MCF 10A (cell line): ENCODE data around the gene TACR1. TPM values are rescaled to one million over a fixed set of nuclear protein-coding genes. Genes with fewer than 3 reads are reported as not detected.
"Not testable (repeated sequence)": the region's sequence is repeated elsewhere in the genome, so short reads cannot be mapped to it uniquely, and the experiment has no call there.

Source experiments
- BruUV-seq: library from RNA; stranded (reverse); fragments of 400-500 nt; replicated peaks from 2 replicates; lab custom pipeline; 2021; lab: Mats Ljungman, UMichigan
- CTCF ChIA-PET: fragments of 300-600 bp; sonication (Branson Sonifier 250); formaldehyde crosslinking; extraction: SDS; loops from one replicate; lab custom pipeline; 2021; ENCODE audit warnings: antibody characterized with exemption, inconsistent platforms; lab: Yijun Ruan, JAX
- POLR2A ChIA-PET: fragments of 300-600, 350-650 bp; sonication (Branson Sonifier 250); formaldehyde crosslinking; extraction: SDS; loops from one replicate; lab custom pipeline; 2020; ENCODE audit warnings: antibody characterized with exemption, inconsistent platforms; lab: Yijun Ruan, JAX
- DNase-seq: peaks from one replicate; pipeline ENCODE4 v3.0.0-alpha.2; 2018; ENCODE audit not compliant: unreplicated experiment
- H3K27ac Mint-ChIP-seq: one replicate; pipeline ENCODE4 v1.8.0; 2022; ENCODE audit warnings: mild to moderate bottlenecking, low read depth, mixed read lengths; ENCODE audit not compliant: unreplicated experiment
- H3K27me3 Mint-ChIP-seq: one replicate; pipeline ENCODE4 v1.8.0; 2022; ENCODE audit warnings: mixed read lengths; ENCODE audit not compliant: insufficient read depth, unreplicated experiment
- H3K36me3 Mint-ChIP-seq: one replicate; pipeline ENCODE4 v1.8.0; 2022; ENCODE audit warnings: mild to moderate bottlenecking, moderate library complexity, mixed read lengths; ENCODE audit not compliant: insufficient read depth, unreplicated experiment
- H3K4me1 Mint-ChIP-seq: one replicate; pipeline ENCODE4 v1.8.0; 2022; ENCODE audit warnings: mixed read lengths; ENCODE audit not compliant: insufficient read depth, unreplicated experiment
- H3K4me3 Mint-ChIP-seq: one replicate; pipeline ENCODE4 v1.8.0; 2022; ENCODE audit warnings: mild to moderate bottlenecking, moderate library complexity, mixed read lengths; ENCODE audit not compliant: unreplicated experiment
- H3K9me3 Mint-ChIP-seq: one replicate; pipeline ENCODE4 v1.8.0; 2022; ENCODE audit warnings: mixed read lengths; ENCODE audit not compliant: unreplicated experiment
- intact Hi-C: fragments of 100-400 bp; cut with micrococcal nuclease; formaldehyde crosslinking; loops from 2 replicates; pipeline ENCODE4 v1.14.1; 2022
- total RNA-seq: library from RNA; stranded (reverse); gene quantifications from 2 replicates; pipeline ENCODE4 v1.2.3, GENCODE V29; 2022
- TF ChIP-seq, protein P1 (sequence below): fragments of 200-600 bp; IDR thresholded peaks from one replicate; pipeline ENCODE4 v1.8.0; 2022; ENCODE audit warnings: antibody characterized with exemption, mild to moderate bottlenecking; ENCODE audit not compliant: unreplicated experiment

The TACR1 gene
- total RNA-seq, 1 experiment from 2014 or later, result not detected

DNA sequence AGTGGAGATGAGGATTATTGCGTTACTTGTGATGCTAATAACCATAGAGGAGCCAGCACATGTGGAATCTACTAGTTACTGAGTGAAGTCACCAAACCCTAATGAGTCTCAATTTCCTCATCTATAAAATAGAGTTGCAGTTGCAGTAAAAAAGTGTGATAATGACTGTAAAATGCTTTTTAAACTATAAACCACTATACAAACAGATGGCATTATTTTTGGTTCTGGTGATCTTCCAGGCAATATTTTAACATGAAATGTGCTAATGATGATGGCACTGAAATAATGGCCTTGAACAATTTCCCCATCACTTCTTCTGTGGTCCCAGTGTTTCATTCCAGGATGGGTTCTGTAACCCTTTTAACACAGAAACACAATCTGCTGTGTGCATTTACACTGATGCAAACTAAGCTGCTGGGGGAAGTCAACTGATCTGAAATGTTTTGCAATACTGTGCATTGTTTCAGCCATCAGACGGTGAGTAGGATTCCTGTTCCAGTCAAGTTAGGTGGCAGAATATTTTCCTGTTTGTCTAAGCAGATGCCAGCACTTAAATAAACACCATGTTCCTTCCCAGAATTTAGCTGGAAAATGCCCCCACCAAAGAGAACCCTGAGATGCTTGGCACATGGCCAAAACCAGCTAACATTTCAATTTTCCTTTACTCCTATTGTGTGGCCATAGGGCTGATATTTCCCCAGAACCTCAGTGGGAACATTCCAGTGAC lies 52.6 kb downstream of the TACR1 start:
- peaks cover 9% of the 10 kb centered on the region for H3K4me1 Mint-ChIP-seq
- TF ChIP-seq, protein P1, sequence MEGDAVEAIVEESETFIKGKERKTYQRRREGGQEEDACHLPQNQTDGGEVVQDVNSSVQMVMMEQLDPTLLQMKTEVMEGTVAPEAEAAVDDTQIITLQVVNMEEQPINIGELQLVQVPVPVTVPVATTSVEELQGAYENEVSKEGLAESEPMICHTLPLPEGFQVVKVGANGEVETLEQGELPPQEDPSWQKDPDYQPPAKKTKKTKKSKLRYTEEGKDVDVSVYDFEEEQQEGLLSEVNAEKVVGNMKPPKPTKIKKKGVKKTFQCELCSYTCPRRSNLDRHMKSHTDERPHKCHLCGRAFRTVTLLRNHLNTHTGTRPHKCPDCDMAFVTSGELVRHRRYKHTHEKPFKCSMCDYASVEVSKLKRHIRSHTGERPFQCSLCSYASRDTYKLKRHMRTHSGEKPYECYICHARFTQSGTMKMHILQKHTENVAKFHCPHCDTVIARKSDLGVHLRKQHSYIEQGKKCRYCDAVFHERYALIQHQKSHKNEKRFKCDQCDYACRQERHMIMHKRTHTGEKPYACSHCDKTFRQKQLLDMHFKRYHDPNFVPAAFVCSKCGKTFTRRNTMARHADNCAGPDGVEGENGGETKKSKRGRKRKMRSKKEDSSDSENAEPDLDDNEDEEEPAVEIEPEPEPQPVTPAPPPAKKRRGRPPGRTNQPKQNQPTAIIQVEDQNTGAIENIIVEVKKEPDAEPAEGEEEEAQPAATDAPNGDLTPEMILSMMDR, result no peak
- H3K4me3 Mint-ChIP-seq, result no peak overlapping the region
- H3K27ac Mint-ChIP-seq, result no peak overlapping the region
- no peaks in the 10 kb centered on the region for H3K9me3 Mint-ChIP-seq
- POLR2A ChIA-PET, result no interaction called here
- peak; percentile 84 for DNase-seq
- CTCF ChIA-PET, result interaction anchor here (0.6 kb wide), 1 partner anchor 1634 kb away, joined by 3 read pairs; no protein-coding TSS in a partner anchor
- intact Hi-C loops, result no loop called here
- no TSS peak for BruUV-seq
- H3K27me3 Mint-ChIP-seq, result no peaks in the 10 kb centered on the region
- H3K36me3 Mint-ChIP-seq, result no peaks in the 10 kb centered on the region

DNA sequence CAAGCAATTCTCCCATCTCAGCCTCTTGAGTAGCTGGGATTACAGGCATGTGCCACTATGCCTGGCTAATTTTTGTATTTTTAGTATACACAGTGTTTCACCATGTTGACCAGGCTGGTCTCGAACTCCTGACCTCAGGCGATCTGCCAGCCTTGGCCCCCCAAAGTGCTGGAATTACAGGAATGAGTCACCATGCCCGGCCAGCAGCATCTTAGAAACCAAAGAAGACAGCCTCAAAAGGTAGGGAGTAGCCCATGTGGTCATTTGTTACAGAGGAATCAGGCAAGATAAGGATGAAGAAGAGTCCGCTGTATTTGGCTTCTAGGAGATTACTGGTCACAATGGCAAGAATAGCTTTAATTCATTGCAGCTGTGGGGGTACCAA lies 53.1 kb downstream of the TACR1 start:
- intact Hi-C loops, H3K4me3 Mint-ChIP-seq, H3K9me3 Mint-ChIP-seq, H3K27me3 Mint-ChIP-seq, BruUV-seq, CTCF ChIA-PET, H3K4me1 Mint-ChIP-seq, H3K36me3 Mint-ChIP-seq, H3K27ac Mint-ChIP-seq, POLR2A ChIA-PET: not testable (repeated sequence)
- peak; percentile 17 for DNase-seq

DNA sequence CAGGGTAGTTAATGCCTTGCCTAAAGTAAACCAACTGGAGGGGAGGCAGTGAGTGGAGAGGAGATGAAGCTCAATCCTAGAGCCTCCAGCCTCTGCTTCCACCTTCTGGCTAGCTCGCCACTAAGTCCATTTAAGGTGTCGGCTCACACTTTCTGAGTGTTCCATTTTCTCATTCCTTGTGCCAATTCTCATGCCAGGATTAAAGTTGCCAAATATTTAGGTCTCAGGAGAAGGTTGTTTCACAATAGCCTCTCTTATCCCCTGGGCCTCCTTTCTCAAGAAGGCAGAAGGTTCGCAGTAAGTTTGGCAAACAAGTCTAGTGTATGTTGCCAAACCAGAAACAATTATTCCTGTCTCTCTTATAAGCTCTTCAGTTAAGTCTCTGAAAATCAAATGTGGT lies 57.2 kb downstream of the TACR1 start:
- POLR2A ChIA-PET, result no interaction called here
- H3K4me1 Mint-ChIP-seq, result peaks cover 9% of the 10 kb centered on the region
- intact Hi-C loops, result no loop called here
- no peaks in the 10 kb centered on the region for H3K27me3 Mint-ChIP-seq
- no TSS peak for BruUV-seq
- no peaks in the 10 kb centered on the region for H3K9me3 Mint-ChIP-seq
- H3K27ac Mint-ChIP-seq, result peak overlapping the region; percentile 72
- no peak overlapping the region for H3K4me3 Mint-ChIP-seq
- CTCF ChIA-PET, result interaction anchor here (0.7 to 3.4 kb wide), 6 partner anchors 16 to 135 kb away, joined by 3 to 19 read pairs (median 4); no protein-coding TSS in a partner anchor
- TF ChIP-seq, protein P1, result no peak
- no peaks in the 10 kb centered on the region for H3K36me3 Mint-ChIP-seq
- DNase-seq, result peak; percentile 94

DNA sequence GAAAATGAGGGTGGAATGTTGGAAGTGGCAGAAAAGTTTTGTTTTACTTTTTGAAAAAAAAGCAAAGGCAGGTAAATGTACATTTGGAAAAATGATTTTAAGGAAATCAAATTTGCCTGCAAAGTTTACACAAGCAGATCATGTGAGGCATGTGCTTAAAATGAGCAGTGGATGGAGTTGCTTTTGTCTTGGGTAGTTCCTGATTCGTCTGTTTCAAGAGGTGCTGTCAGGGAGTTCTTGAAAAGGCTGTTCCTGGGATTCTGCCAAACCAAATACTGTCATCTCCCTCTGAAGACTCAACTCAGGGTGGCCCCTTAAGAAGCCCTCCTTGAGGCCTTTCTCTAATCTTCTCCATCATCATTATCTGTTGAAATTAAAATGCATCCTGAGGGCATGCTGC lies 59.0 kb downstream of the TACR1 start:
- DNase-seq, result peak; percentile 33
- POLR2A ChIA-PET, result no interaction called here
- Mint-ChIP-seq H3K27ac (no peak overlapping the region), H3K36me3 (no peaks in the 10 kb centered on the region), H3K9me3 (no peaks in the 10 kb centered on the region), H3K4me3 (no peak overlapping the region), H3K27me3 (no peaks in the 10 kb centered on the region), H3K4me1 (peaks cover 9% of the 10 kb centered on the region)
- TF ChIP-seq, protein P1, result no peak
- intact Hi-C loops, result no loop called here
- no TSS peak for BruUV-seq
- CTCF ChIA-PET, result interaction anchor here (1.5 to 3.4 kb wide), 2 partner anchors 40 to 75 kb away, joined by 4 to 19 read pairs; no protein-coding TSS in a partner anchor
